Immature natural killer cell (primary cell): ENCODE measurements around the gene TRAF3IP1. TPM values are rescaled to one million over a fixed set of nuclear protein-coding genes. Genes with fewer than 3 reads are reported as not detected.

Experiments
- DNase-seq, 3 donors: peaks; one replicate each; pipeline ENCODE4 v3.0.0; 2022; ENCODE audit warnings: mixed read lengths in 1 of 3
- H3K27ac Mint-ChIP-seq, 6 donors: one replicate each; pipeline ENCODE4 v1.8.0; 2020; ENCODE audit warnings: mixed read lengths in 6 of 6, mild to moderate bottlenecking in 5 of 6, inconsistent platforms in 4 of 6, moderate library complexity in 3 of 6
- H3K27me3 Mint-ChIP-seq, 3 donors: one replicate each; pipeline ENCODE4 v1.8.0; 2020 to 2021; ENCODE audit warnings: low read depth in 3 of 3, mild to moderate bottlenecking in 3 of 3, mixed read lengths in 3 of 3, moderate library complexity in 3 of 3, inconsistent platforms in 1 of 3
- H3K36me3 Mint-ChIP-seq, 3 donors: one replicate each; pipeline ENCODE4 v1.8.0; 2020; ENCODE audit warnings: mixed read lengths in 3 of 3, inconsistent platforms in 2 of 3, mild to moderate bottlenecking in 2 of 3
- H3K4me1 Mint-ChIP-seq, 2 donors: one replicate each; pipeline ENCODE4 v1.8.0; 2020; ENCODE audit warnings: inconsistent platforms in 2 of 2, mild to moderate bottlenecking in 2 of 2, mixed read lengths in 2 of 2, moderate library complexity in 1 of 2
- H3K4me3 Mint-ChIP-seq, 5 donors: one replicate each; pipeline ENCODE4 v1.8.0; 2020; ENCODE audit warnings: mild to moderate bottlenecking in 5 of 5, mixed read lengths in 5 of 5, inconsistent platforms in 3 of 5, moderate library complexity in 3 of 5
- H3K9me3 Mint-ChIP-seq, 6 donors: one replicate each; pipeline ENCODE4 v1.8.0; 2020; ENCODE audit warnings: mild to moderate bottlenecking in 6 of 6, mixed read lengths in 6 of 6, inconsistent platforms in 4 of 6, moderate library complexity in 3 of 6
- polyA plus RNA-seq, 3 donors: library from polyadenylated mRNA; unstranded; fragments of 300-500 nt; fragmentation: Illumina TruSeq; gene quantifications; one replicate each; pipeline ENCODE4 v1.2.3, GENCODE V29; 2021

TRAF3IP1 gene
- polyA plus RNA-seq, 3 donors from 2014 or later = 1.9 to 7.0 (median 2.2) TPM

DNA sequence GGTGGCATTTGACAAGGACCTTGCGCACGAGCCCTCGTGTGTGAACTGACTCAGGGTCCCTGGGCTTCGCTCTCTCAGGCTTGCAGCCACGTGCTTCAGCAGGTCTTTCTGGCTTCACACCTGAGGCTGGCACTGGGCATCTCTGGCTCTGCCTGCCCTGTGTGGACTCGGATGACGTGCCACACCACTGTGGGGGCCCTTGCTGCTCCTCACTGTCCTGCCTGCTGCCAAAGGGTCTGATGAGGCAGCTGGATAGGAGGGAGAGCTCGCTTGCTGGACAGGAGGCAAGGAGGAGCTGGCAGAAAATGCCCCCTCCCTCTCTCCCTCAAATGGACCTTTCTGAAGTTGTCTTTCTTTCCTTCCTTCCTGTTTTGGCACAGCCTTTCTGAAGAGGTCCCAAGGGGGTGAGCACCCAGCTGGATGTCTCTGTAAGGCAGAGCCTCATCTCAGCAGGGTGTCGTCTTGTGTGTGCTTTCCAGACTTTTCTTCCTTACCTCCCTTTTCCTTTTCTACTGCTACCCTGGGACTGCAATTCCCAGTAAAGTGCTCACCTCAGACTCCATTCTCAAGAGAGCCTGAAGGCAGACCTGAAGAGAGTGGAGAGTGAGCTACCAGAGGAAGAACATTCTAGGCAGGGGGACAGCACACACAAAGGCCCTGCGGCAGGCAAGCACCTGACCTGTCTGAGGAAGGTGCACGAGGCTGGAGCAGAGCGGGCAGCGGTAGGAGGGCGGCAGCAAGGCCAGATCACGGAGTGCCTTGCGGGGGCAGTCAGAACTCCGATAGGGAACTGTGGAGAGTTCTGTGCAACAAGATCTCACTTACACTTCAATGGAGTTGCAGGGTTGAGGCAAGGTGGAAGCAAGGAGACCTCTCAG is 37.2 kb upstream of the TRAF3IP1 start:
- peak overlapping the region in 2 of 6 donors; percentile 35 to 60 for H3K27ac Mint-ChIP-seq
- H3K27me3 Mint-ChIP-seq = peaks cover 0 to 4% (median 4%) of the 10 kb centered on the region in 3 donors
- no peak for DNase-seq
- no peaks in the 10 kb centered on the region for H3K36me3 Mint-ChIP-seq
- peaks cover 35 to 42% of the 10 kb centered on the region in 2 donors for H3K4me1 Mint-ChIP-seq
- H3K9me3 Mint-ChIP-seq = no peaks in the 10 kb centered on the region
- no peak overlapping the region for H3K4me3 Mint-ChIP-seq

DNA sequence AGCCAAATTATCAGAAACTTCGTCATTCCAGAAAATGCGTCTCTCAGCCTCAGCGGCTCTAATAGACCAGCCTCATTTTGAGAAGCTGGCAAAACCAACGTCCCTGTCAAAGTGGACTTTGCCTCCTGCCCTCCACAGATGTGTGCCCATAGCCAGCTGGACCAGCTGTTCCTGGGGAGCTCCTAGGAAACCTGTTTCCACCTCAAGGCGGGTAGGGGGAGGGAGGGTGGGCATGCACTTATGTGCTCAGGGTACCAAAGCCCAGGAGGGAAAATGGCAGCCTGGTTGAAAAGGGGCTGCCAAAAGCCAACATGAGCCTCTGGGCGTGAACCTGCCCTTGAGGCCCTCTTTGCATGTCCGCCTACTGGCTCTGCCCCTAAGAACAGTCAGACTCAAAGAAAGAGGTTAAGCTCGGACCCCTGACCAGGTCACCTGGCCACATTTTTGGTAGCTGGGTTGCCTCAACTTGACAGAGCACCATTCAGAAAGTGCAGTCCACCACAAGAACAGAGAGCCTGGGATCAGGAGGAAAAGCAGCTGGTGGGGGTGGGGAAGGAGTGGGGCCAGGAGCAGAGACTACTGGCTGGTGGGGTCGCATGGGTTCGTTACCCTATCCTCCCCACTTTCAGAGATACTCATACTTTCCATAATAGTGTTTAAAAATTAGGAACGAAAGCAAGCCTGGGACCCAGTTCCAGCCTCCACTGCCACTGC is 35.4 kb upstream of the TRAF3IP1 start:
- Mint-ChIP-seq H3K9me3 (no peaks in the 10 kb centered on the region), H3K4me3 (no peak overlapping the region), H3K4me1 (peaks cover 48 to 52% of the 10 kb centered on the region in 2 donors), H3K27me3 (peaks cover 11 to 19% (median 12%) of the 10 kb centered on the region in 3 donors), H3K27ac (no peak overlapping the region), H3K36me3 (no peaks in the 10 kb centered on the region)
- no peak for DNase-seq

DNA sequence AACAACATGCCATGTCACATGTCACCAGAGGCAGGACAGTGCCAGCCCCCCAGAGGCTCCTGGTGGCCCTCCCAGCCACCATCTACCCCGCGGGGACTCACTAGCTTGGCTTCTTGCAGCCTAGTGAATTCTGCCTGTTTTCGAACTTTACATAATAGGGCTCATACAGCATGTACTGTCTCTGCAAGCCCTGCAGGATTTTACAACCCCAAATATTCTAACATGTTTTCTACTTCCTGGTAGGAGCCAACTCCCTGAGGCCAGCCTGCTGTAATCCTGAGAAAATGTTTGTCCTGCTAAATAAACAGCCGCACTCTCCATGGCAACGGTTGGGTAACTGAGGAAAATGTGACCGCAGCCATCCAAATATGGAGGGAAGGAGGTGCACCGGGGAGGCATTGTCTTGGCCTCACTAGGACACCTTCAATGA is 34.6 kb upstream of the TRAF3IP1 start:
- peaks cover 14 to 22% (median 19%) of the 10 kb centered on the region in 3 donors for H3K27me3 Mint-ChIP-seq
- no peaks in the 10 kb centered on the region for H3K9me3 Mint-ChIP-seq
- no peak overlapping the region for H3K27ac Mint-ChIP-seq
- no peaks in the 10 kb centered on the region for H3K36me3 Mint-ChIP-seq
- peaks cover 50 to 52% of the 10 kb centered on the region in 2 donors for H3K4me1 Mint-ChIP-seq
- DNase-seq = no peak
- no peak overlapping the region for H3K4me3 Mint-ChIP-seq

DNA sequence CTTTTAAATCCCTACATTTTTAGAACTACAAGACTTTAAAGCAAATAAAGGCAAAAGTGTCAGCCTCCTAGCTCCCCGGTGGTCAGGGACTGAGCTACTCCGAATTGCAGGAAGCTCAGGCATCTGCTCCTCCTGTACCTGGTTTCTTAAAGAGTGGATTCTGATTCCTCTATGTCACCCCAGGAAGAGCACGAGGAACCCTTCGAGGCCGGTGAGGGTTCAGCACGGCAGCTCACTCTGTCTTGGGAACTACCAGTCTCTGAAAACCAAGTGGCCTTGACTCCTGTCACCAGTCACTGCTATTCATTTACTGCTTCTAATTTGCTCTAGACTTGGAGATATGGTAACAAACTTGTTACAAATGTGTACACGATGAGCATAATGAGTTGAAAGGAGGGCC is 34.2 kb upstream of the TRAF3IP1 start:
- H3K4me3 Mint-ChIP-seq = peak overlapping the region in 1 of 5 donors; percentile 73
- no peak for DNase-seq
- peak overlapping the region in 3 of 6 donors; percentile 13 to 96 (median 85) for H3K27ac Mint-ChIP-seq

DNA sequence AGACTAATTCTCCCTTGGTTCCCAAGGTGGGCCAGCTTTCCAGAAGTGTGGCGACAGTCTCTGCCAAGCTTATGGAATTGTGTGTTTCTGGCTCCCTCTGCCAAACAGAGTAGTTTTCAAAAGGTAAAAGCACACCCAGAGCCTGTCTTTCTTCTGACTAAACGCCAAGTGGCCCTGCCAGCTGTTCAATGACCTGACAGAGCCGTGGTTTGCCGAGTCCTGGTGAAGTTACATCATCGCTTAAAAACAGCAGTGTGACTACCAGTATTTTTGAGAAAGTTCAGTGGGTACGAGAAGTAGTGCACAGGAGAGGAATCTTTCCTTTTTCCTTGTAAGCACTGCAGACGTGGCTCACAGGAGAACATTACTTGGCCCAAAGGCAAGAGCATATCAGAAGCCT is 33.8 kb upstream of the TRAF3IP1 start:
- Mint-ChIP-seq H3K27me3 (peaks cover 16 to 22% (median 20%) of the 10 kb centered on the region in 3 donors), H3K27ac (peak overlapping the region in 4 of 6 donors; percentile 69 to 96 (median 88)), H3K4me1 (peaks cover 47 to 49% of the 10 kb centered on the region in 2 donors), H3K36me3 (no peaks in the 10 kb centered on the region), H3K9me3 (no peaks in the 10 kb centered on the region), H3K4me3 (peak overlapping the region; percentile 71 to 88 (median 76))
- no peak for DNase-seq

More for the DNA sequence above, 34.2 kb upstream of the TRAF3IP1 start:
- Mint-ChIP-seq H3K36me3 (no peaks in the 10 kb centered on the region), H3K27me3 (peaks cover 16 to 22% (median 20%) of the 10 kb centered on the region in 3 donors), H3K9me3 (no peaks in the 10 kb centered on the region), H3K4me1 (peaks cover 51 to 52% of the 10 kb centered on the region in 2 donors)

DNA sequence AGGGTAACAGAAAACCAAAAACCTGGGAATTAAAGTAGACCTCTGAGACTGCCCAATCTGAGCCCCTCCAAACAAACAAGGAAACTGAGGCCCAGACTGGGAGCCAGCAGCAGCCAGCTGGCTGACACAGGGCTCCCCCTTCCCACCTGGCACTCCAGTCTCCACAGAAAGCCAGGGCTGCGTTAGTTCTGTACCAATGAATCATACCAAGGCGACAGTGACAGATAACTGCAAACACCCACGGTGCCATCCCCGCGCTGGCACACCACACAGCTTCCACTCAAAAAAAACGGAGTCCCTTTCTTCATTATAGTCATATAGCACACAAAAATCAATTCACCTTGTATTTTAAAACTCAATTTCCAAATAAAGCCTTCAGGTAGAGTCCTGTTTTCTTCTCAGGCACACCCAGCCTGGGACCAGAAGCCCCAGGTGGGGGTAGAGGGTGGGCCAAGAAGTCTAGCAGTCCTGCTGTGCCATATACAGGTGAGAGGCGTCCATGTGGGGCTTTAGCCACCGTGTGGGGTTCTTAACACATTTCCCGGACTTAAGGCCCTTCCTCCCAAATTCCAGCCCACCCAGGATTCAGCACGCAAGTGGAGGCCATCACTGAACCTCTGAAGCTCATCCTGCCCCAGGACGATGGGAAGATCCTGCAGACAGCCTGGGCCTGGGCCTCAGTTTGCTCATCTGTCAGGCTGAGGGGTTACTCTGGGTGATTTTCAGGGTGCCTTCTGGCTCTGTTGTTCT is 33.2 kb upstream of the TRAF3IP1 start:
- H3K27me3 Mint-ChIP-seq = peaks cover 16 to 22% (median 20%) of the 10 kb centered on the region in 3 donors
- no peaks in the 10 kb centered on the region for H3K9me3 Mint-ChIP-seq
- H3K4me3 Mint-ChIP-seq = peak overlapping the region; percentile 76 to 89 (median 83)
- H3K4me1 Mint-ChIP-seq = peaks cover 42 to 44% of the 10 kb centered on the region in 2 donors
- H3K27ac Mint-ChIP-seq = peak overlapping the region; percentile 43 to 96 (median 86)
- H3K36me3 Mint-ChIP-seq = no peaks in the 10 kb centered on the region
- no peak for DNase-seq

DNA sequence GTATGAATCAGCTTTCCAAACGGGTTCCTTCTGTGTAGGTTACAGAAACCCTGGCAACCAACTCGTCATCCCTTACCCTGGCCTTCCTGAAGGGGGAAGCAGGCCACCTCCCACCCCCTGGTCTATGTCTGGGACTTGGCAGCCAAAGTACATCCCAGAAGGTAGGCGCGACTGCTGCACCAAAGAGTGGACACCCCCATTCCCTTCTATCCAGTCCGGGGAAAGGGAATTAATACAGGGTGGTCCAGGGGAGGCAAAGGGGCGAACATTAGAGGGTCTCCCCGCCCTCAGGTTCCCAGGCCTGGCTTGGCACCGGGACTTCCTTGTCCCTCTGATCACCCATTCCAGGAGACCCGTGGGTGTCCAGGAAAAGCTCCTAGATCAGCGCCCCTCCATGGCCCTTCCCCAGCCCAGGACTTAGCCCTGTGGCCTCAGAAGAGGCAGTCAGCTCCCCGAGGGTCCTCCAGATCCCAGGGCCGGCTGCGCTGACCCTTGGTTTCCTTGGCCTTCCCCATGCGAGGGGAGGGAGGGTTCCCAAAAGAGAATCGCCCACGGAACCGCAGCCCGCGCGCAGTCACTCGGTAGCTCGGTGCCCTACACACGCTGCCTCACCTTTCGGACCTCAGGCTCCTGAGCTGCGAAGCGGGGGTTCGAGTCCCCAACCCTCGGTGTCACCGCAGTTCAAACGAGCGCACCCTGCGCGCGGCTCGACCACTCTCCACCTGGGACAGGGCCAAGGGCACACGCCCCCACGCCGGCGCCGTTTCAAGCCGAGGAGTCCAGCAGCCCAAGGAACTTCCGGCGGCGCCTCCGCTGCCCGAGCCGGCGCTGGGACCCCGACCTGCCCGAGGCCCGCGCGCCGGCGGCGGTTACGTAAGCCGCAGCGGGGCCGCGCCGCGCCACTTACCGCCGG is 32.3 kb upstream of the TRAF3IP1 start, which contains the start of gene PER2:
TSS of gene PER2 (minus strand) at position 874 of the 913 bp plus-strand sequence. CDS start 10,674 bp downstream, outside the sequence.
- Mint-ChIP-seq H3K36me3 (no peaks in the 10 kb centered on the region), H3K4me3 (peak within 1 kb of the TSS; percentile 82 to 94 (median 91)), H3K27ac (peak within 1 kb of the TSS; percentile 96 to 100 (median 98)), H3K4me1 (peaks cover 37 to 43% of the 10 kb centered on the region in 2 donors), H3K27me3 (peaks cover 16 to 22% (median 20%) of the 10 kb centered on the region in 3 donors), H3K9me3 (no peaks in the 10 kb centered on the region)
- peak; percentile 14 to 28 (median 24) for DNase-seq

DNA sequence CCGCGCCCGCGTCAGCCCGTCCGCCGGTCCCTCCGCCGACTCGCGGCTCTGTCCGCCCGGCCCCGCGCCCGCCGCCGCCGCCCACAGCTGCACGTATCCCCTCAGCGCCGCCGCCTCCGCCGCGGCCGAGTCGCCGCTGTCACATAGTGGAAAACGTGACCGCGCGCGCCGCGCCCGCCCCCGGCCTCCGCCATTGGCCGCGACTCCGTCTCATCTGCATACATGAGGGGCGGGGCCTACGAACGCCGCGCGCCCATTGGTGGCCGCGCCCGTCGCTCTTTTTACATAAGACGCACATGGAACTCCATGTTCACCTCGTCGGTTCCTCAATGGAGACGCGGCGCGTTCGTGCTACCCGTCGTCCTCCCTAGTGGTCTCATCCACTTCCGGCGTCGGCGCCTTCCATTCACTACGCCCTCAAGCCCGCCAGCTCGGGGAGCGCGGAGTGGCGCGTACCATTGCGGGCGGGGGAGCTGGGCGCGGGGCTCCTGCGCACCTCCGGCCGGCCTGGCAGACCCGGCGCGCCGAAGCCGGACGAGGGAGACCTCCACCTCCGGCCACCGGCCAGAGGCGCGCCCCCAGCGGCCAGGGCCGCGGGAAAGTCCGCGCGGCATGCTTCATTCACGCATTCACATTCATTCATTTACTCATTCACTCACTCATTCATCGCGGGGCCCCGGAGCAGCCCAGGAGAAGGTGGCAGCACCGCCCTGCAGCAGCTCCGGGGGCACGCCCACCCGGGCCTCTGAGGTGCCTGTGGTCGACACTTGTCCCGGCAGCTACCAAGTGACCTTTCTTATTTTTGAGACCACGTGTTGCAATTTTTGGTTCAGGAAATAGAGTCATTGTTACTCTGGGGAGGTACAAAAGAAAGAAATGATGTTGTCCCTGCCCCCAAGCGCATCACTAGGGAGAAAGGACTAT is 31.4 kb upstream of the TRAF3IP1 start:
- Mint-ChIP-seq H3K36me3 (no peaks in the 10 kb centered on the region), H3K27ac (peak overlapping the region; percentile 96 to 100 (median 98)), H3K9me3 (no peaks in the 10 kb centered on the region), H3K4me3 (peak overlapping the region; percentile 82 to 94 (median 91)), H3K27me3 (peaks cover 16 to 22% (median 20%) of the 10 kb centered on the region in 3 donors), H3K4me1 (peaks cover 37 to 39% of the 10 kb centered on the region in 2 donors)
- DNase-seq = peak; percentile 98

DNA sequence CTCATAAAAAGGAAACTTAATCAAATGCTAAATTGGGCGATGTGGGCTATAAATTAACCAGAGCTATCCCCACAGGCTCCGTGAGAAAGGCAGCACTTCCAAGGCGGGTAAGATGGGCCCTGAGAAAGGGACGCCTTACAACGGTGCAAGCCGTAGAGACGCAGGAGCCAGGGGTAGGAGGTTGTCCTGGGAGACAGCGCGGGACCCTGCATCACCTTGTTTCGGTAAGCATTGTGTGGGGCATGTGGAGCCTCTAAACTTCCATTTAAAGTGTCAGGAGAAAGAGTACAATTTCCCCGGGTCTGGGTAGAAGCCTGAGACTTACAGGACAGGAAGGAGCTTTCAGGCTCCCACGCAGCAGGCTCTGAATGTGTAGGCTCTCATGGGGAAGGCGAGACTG is 30.7 kb upstream of the TRAF3IP1 start:
- H3K27me3 Mint-ChIP-seq = peaks cover 16 to 22% (median 20%) of the 10 kb centered on the region in 3 donors
- H3K27ac Mint-ChIP-seq = peak overlapping the region; percentile 96 to 100 (median 98)
- H3K36me3 Mint-ChIP-seq = no peaks in the 10 kb centered on the region
- DNase-seq = no peak
- peaks cover 37% of the 10 kb centered on the region in 2 donors for H3K4me1 Mint-ChIP-seq
- no peaks in the 10 kb centered on the region for H3K9me3 Mint-ChIP-seq
- H3K4me3 Mint-ChIP-seq = peak overlapping the region; percentile 82 to 94 (median 91)

DNA sequence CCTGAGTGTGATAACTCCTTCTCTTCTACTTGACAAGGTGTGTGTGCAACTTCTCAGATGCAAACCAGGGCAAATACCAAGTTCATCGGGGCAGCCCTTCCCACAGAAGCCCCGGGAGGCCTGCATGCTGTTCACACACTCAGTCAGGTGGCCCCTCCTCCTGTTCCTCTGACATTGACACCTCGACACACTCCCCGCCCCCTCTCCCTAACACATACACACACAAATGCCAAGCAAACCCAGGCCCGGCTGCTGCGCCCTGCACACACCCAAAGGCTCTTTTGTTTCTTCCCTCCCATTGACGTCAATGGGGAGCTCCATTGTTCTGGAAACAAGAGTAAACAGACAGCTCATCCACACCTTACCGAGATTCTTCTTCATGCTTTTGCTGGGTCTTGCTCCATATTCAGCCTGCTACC is 30.2 kb upstream of the TRAF3IP1 start:
- Mint-ChIP-seq H3K27me3 (peaks cover 16 to 22% (median 20%) of the 10 kb centered on the region in 3 donors), H3K36me3 (peaks cover 0 to 2% (median 0%) of the 10 kb centered on the region in 3 donors), H3K27ac (peak overlapping the region; percentile 96 to 100 (median 98)), H3K9me3 (no peaks in the 10 kb centered on the region), H3K4me1 (peaks cover 37% of the 10 kb centered on the region in 2 donors), H3K4me3 (peak overlapping the region; percentile 82 to 94 (median 91))
- DNase-seq = peak; percentile 85 to 89 (median 85)

DNA sequence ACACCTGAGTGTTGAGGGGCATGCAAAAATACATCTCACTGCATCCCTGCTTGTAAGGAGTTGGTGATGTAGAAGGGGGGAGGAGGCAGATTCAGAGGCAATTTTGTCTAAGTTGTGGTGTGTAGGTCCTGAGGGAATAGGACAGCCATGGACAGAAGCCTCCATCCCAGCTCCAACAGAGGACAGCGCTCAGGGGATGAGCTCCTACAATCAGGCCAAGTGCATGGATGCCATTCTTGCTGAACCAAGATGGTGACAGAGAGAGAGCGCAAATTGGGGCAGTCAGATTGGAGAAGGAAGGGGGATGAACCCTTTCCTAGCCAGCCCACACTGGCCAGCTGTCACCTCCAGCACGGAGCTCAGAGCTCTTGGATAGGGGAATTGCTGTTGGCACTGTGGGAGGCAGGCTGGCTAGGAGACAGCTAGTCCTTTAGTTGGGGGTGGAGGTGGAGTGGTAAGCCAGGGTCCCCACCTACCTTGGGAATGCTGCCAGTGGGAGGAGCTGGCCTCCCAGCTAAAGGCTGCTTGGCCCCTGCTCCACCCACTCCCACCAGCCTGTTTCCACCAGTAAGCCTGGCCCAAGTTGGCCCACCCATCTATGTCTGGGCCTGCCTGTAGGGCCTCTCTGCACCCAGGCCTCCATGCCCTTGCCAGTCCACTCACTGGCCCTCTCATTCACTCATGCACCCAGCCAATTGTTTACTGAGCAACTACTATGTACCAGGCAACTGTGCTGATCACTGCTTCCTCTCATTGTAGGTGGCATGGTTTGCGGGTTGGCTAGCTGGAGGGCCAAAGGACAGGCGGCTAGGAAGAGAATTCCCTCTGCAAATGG is 29.4 kb upstream of the TRAF3IP1 start:
- peaks cover 18 to 22% (median 20%) of the 10 kb centered on the region in 3 donors for H3K27me3 Mint-ChIP-seq
- H3K4me1 Mint-ChIP-seq = peaks cover 37% of the 10 kb centered on the region in 2 donors
- no peak for DNase-seq
- peaks cover 0 to 4% (median 0%) of the 10 kb centered on the region in 3 donors for H3K36me3 Mint-ChIP-seq
- peak overlapping the region in 4 of 5 donors; percentile 82 to 92 (median 91) for H3K4me3 Mint-ChIP-seq
- no peaks in the 10 kb centered on the region for H3K9me3 Mint-ChIP-seq
- peak overlapping the region; percentile 96 to 100 (median 98) for H3K27ac Mint-ChIP-seq
